A673 (cell line): Measurements from ENCODE around the gene AKAP14.

ENCODE experiments used
- EZH2 ChIP-seq: fragments of 200-600 bp; sonication (generic); IDR thresholded peaks from 2 replicates; pipeline ENCODE4 v1.6.1; 2017; ENCODE audit warnings: borderline replicate concordance, low read depth, mild to moderate bottlenecking, mixed read lengths, antibody characterized with exemption, low read length; ENCODE audit not compliant: poor library complexity, severe bottlenecking
- TF ChIP-seq, protein P1 (sequence below): fragments of 300-800, 200-600 bp; sonication (generic); conservative IDR thresholded peaks from 2 replicates; pipeline ENCODE4 v1.5.1; 2017; ENCODE audit warnings: low read depth, mild to moderate bottlenecking, antibody characterized with exemption, low read length, moderate library complexity, mixed read lengths

DNA sequence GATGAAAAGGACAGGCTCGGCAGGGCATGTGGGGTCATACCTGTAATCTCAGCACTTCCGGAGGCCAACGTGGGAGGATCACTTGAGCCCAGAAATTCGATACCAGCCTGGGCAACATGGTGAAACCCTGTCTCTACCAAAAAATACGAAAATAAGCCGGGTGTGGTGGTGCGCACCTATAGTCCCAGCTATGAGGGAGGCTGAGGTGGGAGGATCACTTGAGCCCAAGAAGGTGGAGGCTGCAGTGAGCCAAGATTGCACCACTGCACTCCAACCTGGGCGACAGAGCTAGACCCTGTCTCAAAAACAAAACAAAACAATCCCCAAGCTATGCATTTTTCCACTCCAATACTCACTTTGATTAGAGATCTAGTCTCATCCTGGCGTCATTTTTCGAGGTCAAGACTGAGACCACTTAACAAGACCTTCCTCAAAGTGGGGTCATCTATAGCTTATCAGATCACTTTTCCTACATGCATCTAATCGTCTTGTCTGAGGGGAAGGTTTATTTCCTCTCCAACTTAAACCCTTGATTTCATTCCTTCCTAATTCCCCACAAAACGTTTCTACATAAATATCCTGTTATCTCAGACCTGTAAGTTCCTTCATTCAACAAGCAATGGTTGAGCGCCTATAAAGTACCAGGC, 46.6 kb downstream of the AKAP14 start:
- no peak for TF ChIP-seq EZH2
- TF ChIP-seq, protein P1, sequence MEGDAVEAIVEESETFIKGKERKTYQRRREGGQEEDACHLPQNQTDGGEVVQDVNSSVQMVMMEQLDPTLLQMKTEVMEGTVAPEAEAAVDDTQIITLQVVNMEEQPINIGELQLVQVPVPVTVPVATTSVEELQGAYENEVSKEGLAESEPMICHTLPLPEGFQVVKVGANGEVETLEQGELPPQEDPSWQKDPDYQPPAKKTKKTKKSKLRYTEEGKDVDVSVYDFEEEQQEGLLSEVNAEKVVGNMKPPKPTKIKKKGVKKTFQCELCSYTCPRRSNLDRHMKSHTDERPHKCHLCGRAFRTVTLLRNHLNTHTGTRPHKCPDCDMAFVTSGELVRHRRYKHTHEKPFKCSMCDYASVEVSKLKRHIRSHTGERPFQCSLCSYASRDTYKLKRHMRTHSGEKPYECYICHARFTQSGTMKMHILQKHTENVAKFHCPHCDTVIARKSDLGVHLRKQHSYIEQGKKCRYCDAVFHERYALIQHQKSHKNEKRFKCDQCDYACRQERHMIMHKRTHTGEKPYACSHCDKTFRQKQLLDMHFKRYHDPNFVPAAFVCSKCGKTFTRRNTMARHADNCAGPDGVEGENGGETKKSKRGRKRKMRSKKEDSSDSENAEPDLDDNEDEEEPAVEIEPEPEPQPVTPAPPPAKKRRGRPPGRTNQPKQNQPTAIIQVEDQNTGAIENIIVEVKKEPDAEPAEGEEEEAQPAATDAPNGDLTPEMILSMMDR = no peak
